22Rv1 (cell line): ENCODE measurements around the gene YJEFN3.

Experiments used
- H3K27ac ChIP-seq: fragments of 450-650 bp; 2 replicates; pipeline ENCODE4 v1.5.1; 2017
- ZFX ChIP-seq: fragments of 450-650 bp; IDR thresholded peaks from 2 replicates; pipeline ENCODE4 v1.6.1; 2017; ENCODE audit warnings: antibody characterized with exemption, borderline replicate concordance
- TF ChIP-seq, protein P1 (sequence below): fragments of 450-650 bp; IDR thresholded peaks from 2 replicates; pipeline ENCODE4 v1.5.1; 2017; ENCODE audit warnings: mild to moderate bottlenecking

YJEFN3 gene

GRCh38 chr19:19508217-19508616 is 20.5 kb upstream of the YJEFN3 start:
- no peak overlapping the region for H3K27ac ChIP-seq
- no peak for TF ChIP-seq ZFX
- TF ChIP-seq, protein P1, sequence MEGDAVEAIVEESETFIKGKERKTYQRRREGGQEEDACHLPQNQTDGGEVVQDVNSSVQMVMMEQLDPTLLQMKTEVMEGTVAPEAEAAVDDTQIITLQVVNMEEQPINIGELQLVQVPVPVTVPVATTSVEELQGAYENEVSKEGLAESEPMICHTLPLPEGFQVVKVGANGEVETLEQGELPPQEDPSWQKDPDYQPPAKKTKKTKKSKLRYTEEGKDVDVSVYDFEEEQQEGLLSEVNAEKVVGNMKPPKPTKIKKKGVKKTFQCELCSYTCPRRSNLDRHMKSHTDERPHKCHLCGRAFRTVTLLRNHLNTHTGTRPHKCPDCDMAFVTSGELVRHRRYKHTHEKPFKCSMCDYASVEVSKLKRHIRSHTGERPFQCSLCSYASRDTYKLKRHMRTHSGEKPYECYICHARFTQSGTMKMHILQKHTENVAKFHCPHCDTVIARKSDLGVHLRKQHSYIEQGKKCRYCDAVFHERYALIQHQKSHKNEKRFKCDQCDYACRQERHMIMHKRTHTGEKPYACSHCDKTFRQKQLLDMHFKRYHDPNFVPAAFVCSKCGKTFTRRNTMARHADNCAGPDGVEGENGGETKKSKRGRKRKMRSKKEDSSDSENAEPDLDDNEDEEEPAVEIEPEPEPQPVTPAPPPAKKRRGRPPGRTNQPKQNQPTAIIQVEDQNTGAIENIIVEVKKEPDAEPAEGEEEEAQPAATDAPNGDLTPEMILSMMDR: no peak

GRCh38 chr19:19510432-19510831 is 18.3 kb upstream of the YJEFN3 start:
- TF ChIP-seq ZFX: no peak
- TF ChIP-seq, protein P1: no peak
- H3K27ac ChIP-seq: no peak overlapping the region

GRCh38 chr19:19513682-19514081 is 15.0 kb upstream of the YJEFN3 start:
- no peak overlapping the region for H3K27ac ChIP-seq
- TF ChIP-seq ZFX: no peak
- TF ChIP-seq, protein P1: no peak

GRCh38 chr19:19514215-19514657 is 14.5 kb upstream of the YJEFN3 start:
- no peak for TF ChIP-seq ZFX
- TF ChIP-seq, protein P1: no peak
- H3K27ac ChIP-seq: no peak overlapping the region

DNA sequence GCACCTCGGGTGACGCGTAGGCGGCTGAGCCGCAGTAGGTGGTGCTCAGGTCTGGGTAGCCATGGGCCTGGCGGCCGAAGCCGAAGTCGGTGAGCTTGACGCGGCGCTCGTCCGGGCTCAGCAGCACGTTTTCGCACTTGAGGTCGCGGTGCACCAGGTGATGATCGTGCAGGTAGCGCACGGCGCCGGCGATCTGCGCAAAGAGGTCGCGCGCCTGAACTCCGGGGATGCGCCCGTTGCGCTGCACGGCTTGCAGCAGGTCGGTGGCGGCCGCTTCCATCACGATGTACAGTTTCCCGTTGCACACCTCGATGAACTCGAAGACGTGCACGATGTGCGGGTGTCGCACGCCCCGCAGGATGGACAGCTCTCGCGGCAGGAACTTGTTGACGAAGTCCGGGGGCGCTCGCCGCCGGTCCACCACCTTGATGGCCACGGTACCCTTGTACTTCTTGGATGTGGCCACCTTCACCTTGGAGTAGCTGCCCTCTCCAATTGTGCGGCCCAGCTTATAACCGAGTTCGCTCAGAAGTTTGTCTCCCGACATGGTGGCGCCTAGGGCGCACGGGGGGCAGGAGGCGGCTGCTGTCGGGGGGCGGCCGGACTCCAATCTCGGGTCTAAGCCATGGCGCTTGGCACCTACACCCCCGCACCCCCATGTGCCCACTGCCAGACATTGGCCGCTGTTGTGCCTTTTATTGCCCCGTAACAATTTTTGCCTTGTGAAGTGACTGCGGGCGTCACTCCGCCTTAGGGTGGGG is 13.7 kb upstream of the YJEFN3 start, which contains the start of gene TSSK6:
Gene TSSK6 (minus strand): TSS at position 668 of the 761 bp plus-strand sequence. CDS start 121 bp downstream, at position 547.
- peak within 1 kb of the TSS; percentile 74 for H3K27ac ChIP-seq
- TF ChIP-seq, protein P1: no peak
- TF ChIP-seq ZFX: no peak

- H3K27ac ChIP-seq: peak within 1 kb of the TSS; percentile 74
- TF ChIP-seq ZFX: no peak
- TF ChIP-seq, protein P1: peak; percentile 14; the same call in 1 of the 2 replicates
Observed at GRCh38 chr19:19515642-19516519, 12.8 kb upstream of the YJEFN3 start, which contains the start of gene NDUFA13. TSS of gene NDUFA13 (plus strand) at chr19:19516225. CDS start at chr19:19516239, 14 bp downstream.
